ENCODE data around the gene PALM.

- TF ChIP-seq, protein P1, sequence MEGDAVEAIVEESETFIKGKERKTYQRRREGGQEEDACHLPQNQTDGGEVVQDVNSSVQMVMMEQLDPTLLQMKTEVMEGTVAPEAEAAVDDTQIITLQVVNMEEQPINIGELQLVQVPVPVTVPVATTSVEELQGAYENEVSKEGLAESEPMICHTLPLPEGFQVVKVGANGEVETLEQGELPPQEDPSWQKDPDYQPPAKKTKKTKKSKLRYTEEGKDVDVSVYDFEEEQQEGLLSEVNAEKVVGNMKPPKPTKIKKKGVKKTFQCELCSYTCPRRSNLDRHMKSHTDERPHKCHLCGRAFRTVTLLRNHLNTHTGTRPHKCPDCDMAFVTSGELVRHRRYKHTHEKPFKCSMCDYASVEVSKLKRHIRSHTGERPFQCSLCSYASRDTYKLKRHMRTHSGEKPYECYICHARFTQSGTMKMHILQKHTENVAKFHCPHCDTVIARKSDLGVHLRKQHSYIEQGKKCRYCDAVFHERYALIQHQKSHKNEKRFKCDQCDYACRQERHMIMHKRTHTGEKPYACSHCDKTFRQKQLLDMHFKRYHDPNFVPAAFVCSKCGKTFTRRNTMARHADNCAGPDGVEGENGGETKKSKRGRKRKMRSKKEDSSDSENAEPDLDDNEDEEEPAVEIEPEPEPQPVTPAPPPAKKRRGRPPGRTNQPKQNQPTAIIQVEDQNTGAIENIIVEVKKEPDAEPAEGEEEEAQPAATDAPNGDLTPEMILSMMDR (IDR thresholded peaks at IDR 0.05): no peak
- TF ChIP-seq EZH2phosphoT487 (IDR thresholded peaks at IDR 0.05) (no peak), EZH2 (IDR thresholded peaks at IDR 0.05) (no peak)
Measured at GRCh38 chr19:703651-704446, 4.9 kb upstream of the PALM start.
